ENCODE data around the gene CD1E.
"Not testable (repeated sequence)": the region's sequence is repeated elsewhere in the genome, so short reads cannot be mapped to it uniquely, and the experiment has no call there.

The CD1E gene

GRCh38 chr1:158353303-158354075, at the start of gene CD1E:
TSS of gene CD1E (plus strand) at chr1:158353894. CDS start at chr1:158353989, 95 bp downstream.
- DNase-seq: no peak

DNA sequence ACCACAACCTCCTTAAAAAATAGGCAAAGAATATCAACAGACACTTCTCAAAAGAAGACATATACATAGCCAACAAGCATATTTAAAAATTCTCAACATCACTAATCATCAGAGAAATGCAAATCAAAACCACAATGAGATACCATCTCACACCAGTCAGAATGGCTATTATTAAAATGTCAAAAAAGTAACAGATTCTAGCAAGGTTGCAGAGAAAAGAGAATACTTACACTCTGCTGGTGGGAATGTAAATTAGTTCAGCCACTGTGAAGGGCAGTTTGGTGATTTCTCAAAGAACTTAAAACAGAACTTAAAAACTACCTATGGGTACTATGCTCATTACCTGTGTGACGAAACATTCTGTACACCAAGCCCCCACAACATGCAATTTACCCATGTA, 43.1 kb upstream of the CD1E start:
- no peak for DNase-seq

- DNase-seq: no peak
Observed at GRCh38 chr1:158311066-158311465, 42.6 kb upstream of the CD1E start.

DNA sequence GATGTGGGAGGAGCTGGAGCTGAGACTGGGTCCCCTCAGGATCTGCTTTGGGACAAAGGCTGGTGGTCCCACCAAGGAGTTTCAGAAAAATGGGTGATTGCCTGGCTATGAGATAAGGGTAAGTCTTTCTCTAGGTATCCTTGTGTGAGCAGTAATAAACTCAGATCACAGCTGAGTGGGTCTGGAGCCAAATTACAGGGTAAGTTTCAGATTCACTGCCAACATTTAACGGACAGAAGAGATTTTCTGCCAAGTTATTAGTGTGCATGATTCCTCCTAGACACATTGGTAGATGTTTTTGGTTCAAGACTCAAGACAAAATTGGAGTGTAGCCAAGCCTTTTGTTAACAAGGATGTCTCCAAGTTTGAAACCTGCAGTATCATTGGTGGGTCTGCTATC, 29.8 kb upstream of the CD1E start:
- no peak for DNase-seq

DNA sequence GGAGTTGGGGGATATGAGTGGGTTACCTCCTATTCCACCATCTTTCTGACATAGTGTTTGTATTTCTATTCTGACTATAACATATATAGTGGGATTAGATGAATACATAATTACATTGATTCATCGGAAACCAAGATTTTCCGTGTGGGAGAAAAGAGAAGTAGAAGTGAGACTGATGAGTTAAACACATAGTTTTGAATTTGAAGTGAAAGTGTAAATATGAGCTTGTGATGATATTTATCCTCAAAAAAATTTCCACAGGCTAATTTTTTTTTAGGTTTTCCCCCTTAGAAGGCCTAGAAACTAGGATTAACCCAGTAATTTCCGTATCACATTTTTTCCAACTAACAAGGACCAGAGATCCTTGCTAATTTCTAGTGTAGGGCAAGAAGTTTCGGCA, 29.3 kb upstream of the CD1E start:
- no peak for DNase-seq

DNA sequence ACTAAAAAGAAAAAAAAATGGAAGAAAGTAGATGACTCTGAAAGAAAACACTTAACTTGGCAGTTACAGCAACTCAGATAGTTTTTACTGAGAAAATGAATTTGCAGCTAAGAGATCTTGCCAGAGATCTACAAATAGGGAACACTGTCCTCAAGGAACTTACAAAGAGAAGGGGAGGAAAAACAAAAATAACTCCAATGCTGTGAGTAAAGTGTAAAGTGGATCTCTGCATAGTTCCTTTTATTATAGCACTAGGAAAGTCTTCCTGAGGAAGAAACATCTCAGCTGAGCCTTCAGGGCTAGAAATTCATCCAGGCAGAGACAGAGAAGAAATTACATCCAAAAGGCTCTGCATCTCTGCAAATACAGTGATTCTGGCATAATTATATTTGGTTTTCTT, 26.2 kb upstream of the CD1E start:
- no peak for DNase-seq

DNA sequence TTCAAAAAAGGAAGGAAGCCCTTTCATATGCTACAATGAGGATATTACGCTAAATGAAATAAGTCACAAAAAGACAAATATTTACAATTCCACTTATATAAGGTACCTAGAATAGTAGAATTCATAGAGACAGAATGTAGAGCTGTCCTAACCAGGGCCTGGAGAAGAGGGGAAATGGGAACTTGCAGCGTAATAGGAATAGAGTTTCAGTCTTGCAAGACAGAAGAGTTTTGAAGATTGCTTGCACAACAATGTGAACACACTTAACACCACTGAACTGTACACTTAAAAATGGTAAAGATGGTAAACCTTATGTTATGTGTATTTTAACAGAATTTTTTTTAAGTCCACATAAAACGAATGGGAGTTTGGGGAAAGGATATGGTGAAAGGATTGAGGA, 25.3 kb upstream of the CD1E start:
- DNase-seq: no peak

GRCh38 chr1:158329300-158329699, 24.4 kb upstream of the CD1E start:
- DNase-seq: no peak

DNA sequence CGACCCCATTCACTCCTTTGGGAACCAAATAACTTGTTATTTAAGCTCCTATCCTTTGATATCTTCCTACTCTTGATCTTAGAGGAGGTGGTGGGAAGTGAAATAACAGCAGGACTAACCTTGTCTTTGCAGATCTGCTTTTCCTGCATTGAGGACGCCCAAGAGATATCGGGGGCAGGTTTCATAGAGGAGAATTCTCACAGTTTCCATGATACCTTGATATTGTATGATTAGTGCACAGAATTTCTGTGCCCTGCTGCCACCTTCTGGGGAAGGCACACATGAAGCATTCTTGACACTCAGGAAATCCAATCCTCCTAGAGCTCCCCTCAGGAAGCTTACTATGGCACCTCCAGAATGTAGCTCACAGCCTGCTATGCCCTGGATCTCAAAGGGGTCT, 24.0 kb upstream of the CD1E start:
- no peak for DNase-seq

DNA sequence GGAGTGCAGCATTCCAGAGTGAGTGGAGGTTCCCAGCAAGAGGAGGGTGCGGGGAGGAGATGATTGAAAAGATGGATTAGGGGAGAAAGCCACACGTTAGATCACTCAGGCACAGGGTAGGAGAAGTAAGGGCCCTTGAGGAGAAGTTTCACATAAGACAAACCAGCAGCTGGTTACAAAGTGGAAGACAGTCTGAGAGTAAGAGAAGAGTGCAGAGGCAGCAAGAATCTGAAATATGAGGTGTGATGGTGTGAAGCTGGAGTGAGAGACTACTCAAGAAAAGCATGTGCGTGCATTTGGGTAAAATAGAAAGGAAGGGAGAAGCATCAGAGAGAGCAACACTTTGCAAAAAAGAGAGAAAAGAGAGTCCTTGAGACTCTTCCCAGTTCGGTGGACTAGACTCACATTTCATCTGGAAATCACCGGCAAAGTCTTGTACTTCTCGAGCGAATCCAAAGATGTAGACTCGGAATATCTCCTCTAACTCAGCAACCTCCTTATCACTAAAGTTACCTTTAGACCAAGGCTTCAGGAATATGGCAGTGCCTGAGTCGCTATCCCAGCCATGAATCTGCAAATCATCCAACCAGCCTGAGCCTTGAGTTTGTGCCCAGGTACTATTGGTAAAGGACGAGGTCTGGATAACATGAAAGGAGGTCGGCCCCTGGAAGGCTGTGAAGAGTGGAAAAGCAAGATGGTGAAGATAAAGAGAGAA, 23.1 kb upstream of the CD1E start:
- no peak for DNase-seq

- no peak for DNase-seq
Observed at GRCh38 chr1:158331106-158331425, 22.6 kb upstream of the CD1E start.

DNA sequence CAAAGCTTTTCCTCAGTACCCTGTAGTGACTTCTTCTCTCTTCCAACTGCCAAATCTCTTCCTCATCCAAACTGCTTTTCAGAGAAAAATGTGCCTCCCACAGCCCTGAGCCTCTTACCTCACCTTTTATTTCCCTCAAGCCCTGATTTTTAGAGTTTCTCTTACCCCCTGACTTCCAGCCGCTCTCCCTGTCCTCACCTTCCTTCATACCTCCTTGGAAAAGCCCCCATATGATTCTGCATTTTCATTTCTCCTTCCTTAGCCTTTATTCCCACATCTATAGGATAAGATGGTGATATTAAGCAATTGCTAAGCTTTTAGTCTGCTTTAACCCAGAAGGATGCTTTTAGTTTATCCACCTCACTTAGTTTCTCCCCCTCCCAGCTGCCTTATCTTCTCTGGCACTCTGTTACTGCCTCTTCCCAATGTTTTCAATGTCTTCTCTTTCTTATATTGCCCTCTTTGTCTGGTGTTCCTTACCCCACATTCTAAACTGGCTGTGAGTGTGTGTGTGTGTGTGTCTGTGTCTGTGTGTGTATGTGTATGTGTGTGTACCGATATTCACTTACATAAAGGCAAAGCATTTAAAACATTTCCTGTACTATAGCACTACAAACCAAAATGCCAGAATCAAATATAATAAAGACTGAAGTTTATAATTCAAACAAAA, 22.1 kb upstream of the CD1E start, which contains the start of gene CD1B:
CD1B (minus strand) TSS at position 51 of the 670 bp plus-strand sequence. CDS start 108 bp downstream, outside the sequence.
- DNase-seq: no peak

DNA sequence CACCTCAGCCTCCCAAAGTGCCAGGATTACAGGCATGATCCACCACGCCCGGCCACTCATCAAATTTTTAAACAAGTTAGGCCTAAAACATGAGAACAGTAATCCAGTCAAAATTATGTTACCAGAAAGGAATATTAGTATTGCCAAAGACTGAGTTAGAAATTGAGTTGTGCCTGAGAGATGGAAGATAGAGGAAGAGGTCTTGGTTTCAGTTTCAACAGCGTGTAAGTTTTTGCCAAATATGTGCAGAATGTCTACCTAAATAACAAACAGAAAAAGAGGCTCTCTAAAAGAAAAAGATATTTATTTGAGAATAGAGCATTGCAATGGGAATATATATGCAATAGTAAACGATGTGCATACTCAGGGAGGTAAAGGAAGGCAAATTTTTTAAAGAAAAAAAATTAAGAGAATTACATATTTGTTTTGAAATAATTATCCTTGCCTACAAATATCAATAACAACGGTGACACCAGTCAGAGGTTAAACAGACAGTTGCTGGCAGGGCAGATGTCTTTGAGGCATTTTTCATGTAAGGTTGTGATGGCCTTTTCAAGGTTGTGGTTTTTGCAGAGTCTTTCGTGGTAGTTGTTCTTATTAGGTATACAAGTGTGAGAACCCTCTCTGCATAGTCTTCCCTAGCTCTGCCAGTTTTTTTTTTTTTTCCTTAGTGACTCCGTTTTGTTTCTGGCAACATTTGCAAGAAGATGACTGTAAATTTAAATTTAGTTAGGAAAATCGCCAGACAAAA, 20.1 kb upstream of the CD1E start:
- DNase-seq: no peak

- no peak for DNase-seq
Observed at GRCh38 chr1:158334526-158335212, 19.0 kb upstream of the CD1E start.

DNA sequence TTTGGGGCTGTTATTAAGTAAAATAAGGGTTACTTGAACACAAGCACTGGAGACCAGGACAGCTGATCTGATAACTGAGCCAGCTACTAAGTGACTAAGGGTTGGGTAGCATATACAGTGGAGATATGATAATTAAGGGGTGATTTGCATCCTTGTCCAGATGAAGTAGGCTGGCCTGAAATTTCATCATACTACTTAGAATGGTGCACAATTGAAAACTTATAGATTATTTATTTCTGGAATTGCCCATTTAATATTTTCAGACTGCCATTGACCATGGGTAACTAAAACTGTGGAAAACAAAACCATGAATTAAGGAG, 18.5 kb upstream of the CD1E start:
- DNase-seq: no peak

DNA sequence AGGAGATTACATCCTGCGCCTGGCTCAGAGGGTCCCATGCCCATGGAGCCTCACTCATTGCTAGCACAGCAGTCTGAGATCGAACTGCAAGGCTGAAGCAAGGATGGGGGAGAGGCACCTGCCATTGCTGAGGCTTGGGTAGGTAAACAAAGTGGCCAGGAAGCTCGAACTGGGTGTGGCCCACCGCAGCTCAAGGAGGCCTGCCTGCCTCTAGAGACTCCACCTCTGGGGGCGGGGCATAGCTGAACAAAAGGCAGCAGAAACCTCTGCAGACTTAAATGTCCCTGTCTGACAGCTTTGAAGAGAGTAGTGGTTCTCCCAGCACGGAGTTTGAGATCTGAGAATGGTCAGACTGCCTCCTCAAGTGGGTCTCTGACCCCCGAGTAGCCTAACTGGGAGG, 17.3 kb upstream of the CD1E start:
- not testable (repeated sequence) for DNase-seq

DNA sequence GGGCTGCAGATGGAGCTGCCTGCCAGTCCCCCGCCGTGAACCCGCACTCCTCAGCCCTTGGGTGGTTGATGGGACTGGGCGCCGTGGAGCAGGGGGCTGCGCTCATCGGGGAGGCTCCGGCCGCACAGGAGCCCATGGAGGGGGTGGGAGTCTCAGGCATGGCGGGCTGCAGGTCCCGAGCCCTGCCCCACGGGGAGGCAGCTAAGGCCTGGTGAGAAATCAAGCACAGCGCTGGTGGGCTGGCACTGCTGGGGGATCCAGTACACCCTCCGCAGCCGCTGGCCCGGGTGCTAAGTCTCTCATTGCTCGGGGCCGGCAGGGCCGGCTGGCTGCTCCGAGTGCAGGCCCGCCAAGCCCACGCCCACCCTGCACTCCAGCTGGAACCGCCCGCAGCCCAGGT, 4.7 kb upstream of the CD1E start:
- DNase-seq: not testable (repeated sequence)

DNA sequence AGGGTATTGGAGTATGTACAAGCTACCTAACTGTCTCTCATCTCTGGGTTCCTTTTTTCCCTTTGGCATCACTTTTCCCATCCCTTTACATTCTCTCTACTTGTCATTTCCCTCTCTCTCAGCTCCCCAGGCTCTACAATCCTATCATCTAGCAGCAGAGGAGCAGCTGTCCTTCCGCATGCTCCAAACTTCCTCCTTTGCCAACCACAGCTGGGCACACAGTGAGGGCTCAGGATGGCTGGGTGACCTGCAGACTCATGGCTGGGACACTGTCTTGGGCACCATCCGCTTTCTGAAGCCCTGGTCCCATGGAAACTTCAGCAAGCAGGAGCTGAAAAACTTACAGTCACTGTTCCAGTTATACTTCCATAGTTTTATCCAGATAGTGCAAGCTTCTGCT, 561 bp downstream of the CD1E start:
- DNase-seq: no peak

GRCh38 chr1:158355773-158356285, 2.1 kb downstream of the CD1E start:
- DNase-seq: no peak

GRCh38 chr1:158356616-158357015, 2.9 kb downstream of the CD1E start:
- DNase-seq: no peak

DNA sequence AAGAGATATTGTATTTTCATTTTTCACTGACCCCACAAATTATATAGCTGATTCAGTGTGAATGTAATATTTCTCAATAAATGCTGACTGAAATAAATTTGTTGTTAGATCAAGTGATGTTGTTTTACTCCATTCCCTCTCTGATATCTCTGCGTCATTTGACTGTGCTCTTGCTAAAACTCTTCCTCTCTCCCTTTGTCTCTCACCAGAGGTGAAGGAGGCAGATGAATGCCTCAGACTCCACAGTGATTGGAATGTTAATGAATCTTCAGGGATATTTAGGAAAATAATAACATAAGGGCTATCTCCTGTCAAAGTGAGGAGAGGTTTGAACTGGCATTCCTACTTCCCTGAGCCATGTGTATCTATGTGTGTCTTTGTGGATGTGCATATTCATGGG, 3.7 kb downstream of the CD1E start:
- DNase-seq: no peak

DNA sequence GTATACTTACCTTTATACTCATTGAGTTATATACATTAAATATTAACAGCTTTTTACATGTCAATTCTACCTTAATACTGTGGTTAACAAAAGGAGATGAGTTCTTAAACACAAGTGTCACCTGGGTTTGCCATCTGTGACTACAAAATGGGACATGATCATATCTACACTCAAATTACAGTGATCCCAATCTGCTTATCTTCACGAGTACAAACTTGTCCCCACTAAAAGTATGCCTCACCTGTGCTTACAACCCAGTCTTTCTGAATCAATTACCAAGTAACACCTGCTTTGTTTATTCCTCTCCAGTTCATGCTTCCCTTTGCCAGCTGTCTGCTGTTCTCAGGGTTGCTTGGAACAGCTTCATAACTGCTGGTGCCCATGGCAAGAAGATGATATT, 8.8 kb downstream of the CD1E start:
- DNase-seq: no peak

GRCh38 chr1:158362941-158363340, 9.2 kb downstream of the CD1E start:
- DNase-seq: no peak

Measured in DMS79 treated with DMSO at 0.1 percent for 48 hours (cell line).